Fibroblast of skin of right quadriceps (primary cell): Measurements from ENCODE around the gene RNU6-9.

ENCODE experiments used
- DNase-seq: peaks from one replicate; pipeline ENCODE4 v3.0.0-alpha.2; 2013

RNU6-9 gene

GRCh38 chr19:899336-900042 is 6.2 kb downstream of the RNU6-9 start:
- DNase-seq: no peak

DNA sequence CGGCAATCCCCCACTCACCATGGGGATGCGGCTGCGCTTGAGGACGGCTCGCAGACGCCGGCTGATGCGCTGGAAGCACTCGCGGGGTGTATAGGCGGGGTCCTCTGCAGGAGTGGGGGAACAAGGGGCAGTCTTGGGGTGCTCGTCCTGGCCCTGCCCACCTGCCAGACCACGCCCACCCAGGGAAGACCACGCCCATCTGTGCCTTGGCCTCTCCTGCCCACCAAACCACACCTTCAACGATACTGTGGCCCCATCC is 6.7 kb downstream of the RNU6-9 start:
- DNase-seq: no peak

DNA sequence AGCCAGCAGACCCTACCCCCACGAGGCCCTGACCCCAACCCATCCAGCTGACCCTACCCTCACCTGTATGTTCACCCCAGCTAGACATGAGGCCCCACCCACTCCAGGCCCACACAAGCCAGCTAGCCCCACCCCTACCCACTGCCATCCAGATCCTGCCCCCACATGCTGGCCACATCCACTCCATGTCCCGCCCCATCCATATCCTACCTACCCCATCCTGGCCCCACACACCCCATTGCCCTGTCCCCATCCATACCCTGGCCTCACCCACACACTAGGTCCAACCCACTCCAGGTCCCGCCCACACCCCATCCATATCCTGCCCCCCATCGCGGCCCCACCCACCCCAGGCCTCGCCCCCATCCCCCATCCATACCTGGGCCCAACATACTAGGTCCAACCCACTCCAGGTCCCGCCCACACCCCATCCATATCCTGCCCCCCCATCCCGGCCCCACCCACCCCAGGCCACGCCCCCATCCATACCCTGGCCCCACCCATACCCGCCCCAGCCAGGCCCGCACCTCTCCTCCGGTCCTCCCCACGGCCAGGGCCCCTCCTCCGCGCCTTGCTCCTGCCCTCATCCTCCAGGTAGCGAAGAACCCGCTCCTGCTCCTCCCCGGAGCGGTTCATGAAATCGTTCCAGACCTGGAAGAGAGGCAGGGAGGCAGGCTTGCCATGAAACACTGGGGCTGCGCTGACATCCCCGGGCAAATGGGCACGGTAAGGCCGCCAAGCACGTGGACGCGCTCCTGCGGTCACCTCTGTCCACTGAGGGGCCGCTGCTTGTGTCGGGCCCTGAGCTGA is 7.2 kb downstream of the RNU6-9 start:
- no peak for DNase-seq

- DNase-seq: no peak
Observed at GRCh38 chr19:901216-902092, 8.2 kb downstream of the RNU6-9 start.

- no peak for DNase-seq
Observed at GRCh38 chr19:902093-902370, 8.7 kb downstream of the RNU6-9 start.

- no peak for DNase-seq
Observed at GRCh38 chr19:902446-903226, 9.4 kb downstream of the RNU6-9 start.

GRCh38 chr19:903266-903797 is 10.0 kb downstream of the RNU6-9 start:
- no peak for DNase-seq

GRCh38 chr19:904545-904944 is 11.3 kb downstream of the RNU6-9 start:
- no peak for DNase-seq

GRCh38 chr19:906480-906879 is 13.2 kb downstream of the RNU6-9 start:
- DNase-seq: no peak

- DNase-seq: no peak
Observed at GRCh38 chr19:907183-907853, 14.0 kb downstream of the RNU6-9 start.

DNA sequence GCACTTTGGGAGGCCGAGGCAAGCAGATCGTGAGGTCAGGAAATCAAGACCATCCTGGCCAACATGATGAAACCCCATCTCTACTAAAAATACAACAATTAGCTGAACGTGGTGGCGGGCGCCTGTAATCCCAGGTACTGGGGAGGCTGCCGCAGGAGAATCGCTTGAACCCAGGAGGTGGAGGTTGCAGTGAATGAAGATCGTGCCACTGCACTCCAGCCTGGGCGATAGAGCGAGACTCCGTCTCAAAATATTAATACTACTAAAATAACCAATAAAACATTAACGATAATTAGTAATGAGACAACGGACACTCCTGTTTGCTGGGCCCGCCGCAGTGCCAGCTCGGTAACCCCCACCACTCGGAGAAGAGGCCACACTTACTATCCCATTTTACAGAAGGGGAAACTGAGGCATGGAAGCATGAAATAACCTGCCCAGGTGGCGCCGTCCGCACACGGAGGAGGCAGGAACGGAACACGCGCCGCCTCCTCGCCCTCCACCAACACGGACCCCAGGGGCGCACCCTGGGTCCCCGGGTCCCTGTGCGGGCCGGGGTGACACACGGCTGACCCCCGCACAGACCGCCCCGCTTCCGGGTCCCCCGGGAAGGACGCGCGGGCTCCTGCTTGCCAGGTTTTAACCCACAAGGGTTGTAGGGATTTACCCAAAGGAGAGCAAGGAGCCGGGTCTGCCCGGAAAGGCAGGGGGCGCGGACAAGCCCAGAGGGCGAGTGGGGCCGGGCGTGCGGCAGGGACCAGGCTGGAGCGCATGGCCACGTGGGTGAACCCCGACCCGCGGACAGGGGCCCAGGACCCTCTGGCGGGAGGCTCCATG is 18.1 kb downstream of the RNU6-9 start:
- DNase-seq: no peak

GRCh38 chr19:912181-913079 is 19.1 kb downstream of the RNU6-9 start:
- no peak for DNase-seq

- DNase-seq: peak; percentile 64
Observed at GRCh38 chr19:913080-913748, 19.9 kb downstream of the RNU6-9 start, which contains the start of gene R3HDM4. Gene R3HDM4 (minus strand): TSS chr19:913219. CDS start chr19:913157, 62 bp downstream.

DNA sequence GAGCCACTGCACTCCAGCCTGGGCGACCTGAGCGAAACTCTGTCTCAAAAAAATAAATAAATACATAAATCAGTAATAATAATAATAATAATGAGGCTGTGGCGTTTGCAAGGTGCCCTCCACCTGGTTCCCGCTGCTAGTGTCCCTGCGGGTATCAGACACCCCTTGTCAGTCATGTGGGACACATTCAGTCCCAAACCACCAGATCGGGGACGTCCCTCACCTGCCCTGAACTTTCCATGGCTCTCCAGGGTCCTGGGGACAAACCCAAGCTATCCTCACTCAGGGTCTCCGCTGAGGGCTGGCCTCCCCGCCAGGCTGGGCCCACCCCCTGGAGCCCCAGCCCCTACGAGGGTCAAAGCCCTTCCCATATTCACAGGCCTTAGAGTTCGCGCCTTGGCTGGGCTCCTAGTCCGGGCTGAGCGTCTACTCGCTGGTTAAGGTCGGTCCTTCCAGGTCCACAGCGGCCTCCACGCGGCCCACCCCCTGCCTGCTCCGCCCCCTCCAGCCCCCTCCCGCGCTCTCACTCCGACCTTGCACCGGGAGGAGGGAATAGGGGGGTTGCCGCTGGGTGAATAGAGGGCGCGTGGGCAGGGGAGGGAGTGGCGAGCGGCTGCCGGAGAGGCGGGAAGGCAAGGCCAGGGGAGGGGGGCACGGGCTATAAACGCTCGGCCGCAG is 23.5 kb downstream of the RNU6-9 start:
- no peak for DNase-seq

GRCh38 chr19:917323-918151 is 24.3 kb downstream of the RNU6-9 start, which contains the start of gene KISS1R:
Gene KISS1R (plus strand): TSS chr19:917333. CDS start chr19:917503, 170 bp downstream.
- DNase-seq: no peak

DNA sequence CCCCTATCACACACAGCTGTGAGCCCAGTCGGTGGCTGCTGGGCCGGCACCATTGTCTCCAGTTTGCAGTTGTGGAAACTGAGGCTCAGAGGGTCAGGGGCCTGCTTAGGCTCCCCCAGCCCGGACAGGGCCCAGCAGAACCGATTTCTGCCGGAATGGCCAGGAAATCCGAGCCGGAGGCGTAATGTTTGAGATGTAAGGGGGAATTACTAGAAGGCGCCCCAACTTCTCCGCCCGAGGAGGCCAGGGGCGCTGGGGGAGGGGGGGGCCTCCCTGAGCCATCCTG is 24.8 kb downstream of the RNU6-9 start:
- DNase-seq: no peak

DNA sequence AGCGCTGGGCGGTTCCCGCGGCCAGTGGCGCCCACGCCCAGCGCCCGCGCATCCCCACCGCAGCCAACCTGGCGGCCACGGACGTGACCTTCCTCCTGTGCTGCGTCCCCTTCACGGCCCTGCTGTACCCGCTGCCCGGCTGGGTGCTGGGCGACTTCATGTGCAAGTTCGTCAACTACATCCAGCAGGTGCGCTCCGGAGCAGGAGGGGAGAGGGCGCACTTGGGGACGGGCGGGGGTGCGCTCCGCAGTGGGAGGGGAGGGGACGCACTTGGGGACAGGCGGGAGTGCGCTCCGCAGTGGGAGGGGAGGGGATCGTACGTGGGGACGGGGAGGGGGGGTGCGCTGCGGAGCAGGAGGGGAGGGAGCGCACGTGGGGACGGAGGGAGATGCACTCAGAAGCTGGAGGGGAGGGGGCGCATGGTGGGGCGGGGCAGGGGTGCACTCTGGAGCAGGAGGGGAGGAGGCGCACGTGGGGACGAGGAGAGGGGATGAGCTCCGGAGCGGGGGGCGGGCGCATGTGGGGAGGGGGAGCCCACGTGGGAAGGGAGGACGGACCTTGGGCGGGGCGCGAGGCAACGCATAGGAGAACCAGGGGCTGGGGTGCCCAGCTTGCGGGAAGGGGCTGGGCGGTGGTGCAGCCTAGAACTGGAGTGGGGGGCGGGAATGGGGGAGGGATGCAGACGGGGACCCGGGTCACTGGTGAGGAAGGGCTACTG is 25.4 kb downstream of the RNU6-9 start:
- no peak for DNase-seq
